T-helper 17 cell (primary cell): Measurements from ENCODE around the gene PTGES3L. TPM values are rescaled to one million over a fixed set of nuclear protein-coding genes. Genes with fewer than 3 reads are reported as not detected.
"Not testable (repeated sequence)": the region's sequence is repeated elsewhere in the genome, so short reads cannot be mapped to it uniquely, and the experiment has no call there.

Source experiments
- ATAC-seq: fragments of 150-1000 bp; cut with Tn5 transposase; 2 replicates; pipeline ENCODE4 v1.10.0; 2021; ENCODE audit warnings: mild to moderate bottlenecking, moderate library complexity
- DNase-seq, 3 donors: peaks; one replicate each; pipeline versions ENCODE4 v3.0.0 to v3.0.0-alpha.2; 2020 to 2021
- H3K9me3 ChIP-seq: one replicate; pipeline ENCODE4 v1.7.0; 2013; ENCODE audit warnings: low read length, mild to moderate bottlenecking; ENCODE audit not compliant: control insufficient read depth, poor library complexity, severe bottlenecking
- H3K27ac Mint-ChIP-seq: one replicate; pipeline ENCODE4 v1.8.0; 2022; ENCODE audit warnings: mild to moderate bottlenecking, moderate library complexity, mixed read lengths
- H3K27me3 Mint-ChIP-seq: one replicate; pipeline ENCODE4 v1.8.0; 2022; ENCODE audit warnings: mixed read lengths
- H3K36me3 Mint-ChIP-seq: one replicate; pipeline ENCODE4 v1.8.0; 2022; ENCODE audit warnings: low read depth, mixed read lengths
- H3K4me1 Mint-ChIP-seq: one replicate; pipeline ENCODE4 v1.8.0; 2022; ENCODE audit warnings: mild to moderate bottlenecking, mixed read lengths
- H3K4me3 Mint-ChIP-seq: one replicate; pipeline ENCODE4 v1.8.0; 2022; ENCODE audit warnings: mild to moderate bottlenecking, moderate library complexity, mixed read lengths
- total RNA-seq, 4 donors: library from RNA in 2 of 4; stranded (reverse) in 2 of 4; gene quantifications; one replicate each; pipeline ENCODE4 v1.2.3 and lab custom pipeline; 2022 to 2026

Gene PTGES3L
- total RNA-seq, 2 donors from 2014 or later, result 2.3 TPM; not detected in 1

DNA sequence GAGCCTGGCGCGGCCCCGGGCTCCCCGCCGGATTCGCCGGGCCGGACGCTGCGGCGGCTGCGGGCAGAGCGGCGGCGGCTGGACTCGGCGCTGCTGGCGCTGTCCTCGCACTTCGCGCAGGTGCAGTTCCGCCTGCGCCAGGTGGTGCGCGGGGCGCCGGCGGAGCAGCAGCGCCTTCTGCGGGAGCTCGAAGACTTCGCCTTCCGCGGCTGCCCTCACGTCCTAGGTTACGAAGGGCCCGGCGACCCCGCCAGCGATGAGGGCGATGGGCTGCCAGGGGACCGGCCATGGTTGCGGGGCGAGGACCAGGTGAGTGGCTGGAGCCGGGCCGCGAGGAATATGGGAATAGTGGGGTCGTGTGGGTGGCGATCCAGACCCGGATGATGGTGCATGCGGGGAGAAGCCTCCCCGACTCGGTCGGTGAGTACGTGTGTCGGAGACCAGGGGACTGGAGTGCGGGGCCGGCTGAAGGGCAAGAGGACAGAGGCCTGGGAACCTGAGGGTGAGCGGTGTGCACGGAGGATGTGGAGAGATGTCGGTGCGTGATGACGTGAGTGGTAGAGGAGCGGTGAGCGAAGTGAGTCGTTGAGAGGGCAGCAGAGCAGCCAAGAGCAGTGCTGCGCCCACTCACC, 1.0 kb upstream of the PTGES3L start:
- ATAC-seq (peak; percentile 77), DNase-seq (peak; percentile 41 to 45 (median 45))
- H3K27me3 Mint-ChIP-seq, result no peaks in the 10 kb centered on the region
- H3K27ac Mint-ChIP-seq, result peak overlapping the region; percentile 93
- H3K36me3 Mint-ChIP-seq, result no peaks in the 10 kb centered on the region
- peaks cover 25% of the 10 kb centered on the region for H3K4me1 Mint-ChIP-seq
- no peaks in the 10 kb centered on the region for H3K9me3 ChIP-seq
- H3K4me3 Mint-ChIP-seq, result peak overlapping the region; percentile 99

DNA sequence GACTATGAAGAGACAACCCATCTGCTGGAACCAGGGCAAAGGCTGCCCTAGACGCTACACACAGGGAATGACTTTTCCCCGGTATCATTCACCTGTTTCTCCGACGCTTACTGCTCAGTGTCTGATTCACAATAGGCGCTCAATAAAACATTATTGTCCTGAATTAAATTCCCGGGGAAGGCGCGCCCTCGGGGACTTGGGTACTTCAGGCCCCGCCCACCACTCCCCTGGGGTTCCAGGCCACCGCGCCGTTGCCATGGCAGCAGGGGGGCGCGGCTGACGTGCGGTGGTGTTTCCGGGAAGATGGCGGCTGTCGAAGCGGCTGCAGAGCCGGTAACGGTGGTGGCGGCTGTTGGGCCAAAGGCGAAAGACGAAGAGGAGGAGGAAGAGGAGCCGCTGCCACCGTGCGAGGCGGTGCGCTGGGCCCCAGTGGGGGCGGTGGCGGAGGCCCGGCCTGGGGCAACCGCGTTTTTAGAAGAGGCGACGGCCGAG, 440 bp upstream of the PTGES3L start, which contains the start of gene RUNDC1:
RUNDC1 (plus strand) TSS at position 292 of the 492 bp plus-strand sequence; CDS start at position 304, 12 bp downstream.
- peak; percentile 86 to 89 (median 87) for DNase-seq
- peak; percentile 91 for ATAC-seq
- no peaks in the 10 kb centered on the region for H3K27me3 Mint-ChIP-seq
- peak within 1 kb of the TSS; percentile 99 for H3K4me3 Mint-ChIP-seq
- peak within 1 kb of the TSS; percentile 93 for H3K27ac Mint-ChIP-seq
- no peaks in the 10 kb centered on the region for H3K36me3 Mint-ChIP-seq
- no peaks in the 10 kb centered on the region for H3K9me3 ChIP-seq
- peaks cover 25% of the 10 kb centered on the region for H3K4me1 Mint-ChIP-seq

DNA sequence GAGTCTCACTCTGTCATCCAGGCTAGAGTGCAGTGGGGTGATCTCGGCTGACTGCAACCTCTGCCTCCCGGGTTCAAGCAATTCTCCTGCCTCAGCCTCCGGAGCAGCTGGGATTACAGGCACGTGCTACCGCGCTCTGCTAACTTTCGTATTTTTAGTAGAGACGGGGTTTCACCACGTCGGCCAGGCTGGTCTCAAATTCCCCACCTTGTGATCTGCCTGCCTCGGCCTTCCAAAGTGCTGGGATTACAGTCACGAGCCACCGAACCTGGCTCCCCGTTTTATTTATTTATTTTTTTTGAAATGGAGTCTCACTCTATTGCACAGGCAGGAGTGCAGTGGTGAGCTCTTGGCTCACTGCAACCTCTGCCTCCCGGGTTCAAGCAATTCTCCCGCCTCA, 4.2 kb downstream of the PTGES3L start:
- not testable (repeated sequence) for H3K4me3 Mint-ChIP-seq, H3K36me3 Mint-ChIP-seq, DNase-seq, ATAC-seq, H3K27me3 Mint-ChIP-seq, H3K9me3 ChIP-seq
- peaks cover 13% of the 10 kb centered on the region for H3K4me1 Mint-ChIP-seq
- H3K27ac Mint-ChIP-seq, result peak overlapping the region; percentile 27

DNA sequence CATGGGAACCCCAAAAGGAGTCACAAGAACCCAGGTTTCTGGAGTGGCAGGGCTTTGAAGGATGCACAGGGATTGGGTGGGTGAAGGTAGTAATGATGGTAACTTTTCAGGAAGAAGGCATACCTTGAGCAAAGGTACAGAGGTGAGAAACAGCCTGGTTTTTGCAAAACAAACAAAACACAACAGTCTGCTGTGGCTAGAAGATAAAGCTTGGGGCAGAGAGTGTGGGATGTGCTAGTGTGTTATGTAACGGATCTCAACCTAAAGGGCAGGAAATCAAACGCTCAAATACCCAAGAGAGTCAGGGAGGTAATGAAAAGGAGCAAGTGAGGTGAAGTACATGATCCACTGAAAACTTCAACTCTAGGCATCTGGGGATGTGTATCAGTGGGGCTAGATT, 4.6 kb downstream of the PTGES3L start:
- Mint-ChIP-seq H3K27ac (no peak overlapping the region), H3K27me3 (no peaks in the 10 kb centered on the region), H3K4me3 (no peak overlapping the region), H3K36me3 (no peaks in the 10 kb centered on the region), H3K4me1 (peaks cover 11% of the 10 kb centered on the region)
- no peaks in the 10 kb centered on the region for H3K9me3 ChIP-seq
- no peak for ATAC-seq
- no peak for DNase-seq

DNA sequence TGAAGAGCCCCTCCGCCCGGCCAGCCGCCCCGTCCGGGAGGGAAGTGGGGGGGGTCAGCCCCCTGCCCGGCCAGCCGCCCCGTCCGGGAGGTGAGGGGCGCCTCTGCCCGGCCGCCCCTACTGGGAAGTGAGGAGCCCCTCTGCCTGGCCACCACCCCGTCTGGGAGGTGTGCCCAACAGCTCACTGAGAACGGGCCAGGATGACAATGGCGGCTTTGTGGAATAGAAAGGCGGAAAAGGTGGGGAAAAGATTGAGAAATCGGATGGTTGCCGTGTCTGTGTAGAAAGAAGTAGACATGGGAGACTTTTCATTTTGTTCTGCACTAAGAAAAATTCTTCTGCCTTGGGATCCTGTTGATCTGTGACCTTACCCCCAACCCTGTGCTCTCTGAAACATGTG, 6.6 kb downstream of the PTGES3L start:
- not testable (repeated sequence) for H3K9me3 ChIP-seq, H3K36me3 Mint-ChIP-seq, DNase-seq, H3K27ac Mint-ChIP-seq, ATAC-seq, H3K4me3 Mint-ChIP-seq, H3K27me3 Mint-ChIP-seq, H3K4me1 Mint-ChIP-seq

DNA sequence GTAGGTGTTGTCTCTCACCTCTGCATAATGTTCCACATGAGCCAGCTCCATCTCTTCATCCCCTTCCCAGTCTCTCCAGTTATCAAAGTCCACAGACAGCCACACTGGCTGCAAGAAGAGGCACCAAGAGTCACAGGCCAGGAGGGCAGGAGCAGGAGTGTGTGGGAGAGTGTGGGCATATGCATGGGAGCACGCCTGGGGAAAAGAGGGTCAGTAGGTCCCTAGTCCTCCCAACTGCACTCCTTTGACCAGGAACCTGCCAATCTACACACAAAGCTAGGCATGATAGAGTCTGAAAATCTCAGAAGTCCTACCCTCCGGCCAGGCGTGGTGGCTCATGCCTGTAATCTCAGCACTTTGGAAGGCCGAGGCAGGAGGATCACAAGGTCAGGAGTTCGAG, 8.3 kb downstream of the PTGES3L start:
- H3K27me3 Mint-ChIP-seq, result no peaks in the 10 kb centered on the region
- no peak overlapping the region for H3K27ac Mint-ChIP-seq
- peaks cover 3% of the 10 kb centered on the region for H3K4me1 Mint-ChIP-seq
- no peak overlapping the region for H3K4me3 Mint-ChIP-seq
- ATAC-seq (no peak), DNase-seq (no peak)
- H3K36me3 Mint-ChIP-seq, result no peaks in the 10 kb centered on the region
- no peaks in the 10 kb centered on the region for H3K9me3 ChIP-seq

DNA sequence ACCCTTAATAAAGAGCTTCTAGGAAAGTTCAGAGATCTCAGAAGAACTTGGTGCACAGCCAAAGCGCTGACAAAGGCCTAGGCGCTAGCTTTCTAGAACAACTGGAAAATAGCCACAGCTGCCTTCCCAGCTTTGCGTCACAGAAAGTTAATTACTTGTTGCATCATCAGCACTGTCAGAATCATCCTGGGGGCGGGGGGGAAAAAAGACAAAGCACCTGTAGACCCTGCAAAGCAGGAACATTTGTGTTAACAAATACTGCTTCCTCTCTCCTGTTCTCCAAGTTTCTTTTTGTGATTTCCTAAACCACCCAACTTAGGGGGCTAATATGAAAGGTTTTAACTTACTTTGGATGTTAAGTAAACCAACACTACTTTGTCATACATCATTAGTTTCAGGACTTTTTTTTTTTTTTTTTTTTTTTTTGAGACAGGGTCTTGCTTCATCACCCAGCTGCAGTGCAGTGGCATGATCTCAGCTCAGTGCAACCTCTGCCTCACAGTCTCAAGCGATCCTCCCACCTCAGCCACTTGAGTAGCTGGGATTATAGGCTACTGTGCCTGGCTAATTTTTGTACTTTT, 10.8 kb downstream of the PTGES3L start:
- H3K27me3 Mint-ChIP-seq, result no peaks in the 10 kb centered on the region
- H3K9me3 ChIP-seq, result no peaks in the 10 kb centered on the region
- H3K4me1 Mint-ChIP-seq, result peaks cover 9% of the 10 kb centered on the region
- DNase-seq (no peak), ATAC-seq (no peak)
- H3K36me3 Mint-ChIP-seq, result peaks cover 2% of the 10 kb centered on the region
- no peak overlapping the region for H3K27ac Mint-ChIP-seq
- H3K4me3 Mint-ChIP-seq, result no peak overlapping the region

DNA sequence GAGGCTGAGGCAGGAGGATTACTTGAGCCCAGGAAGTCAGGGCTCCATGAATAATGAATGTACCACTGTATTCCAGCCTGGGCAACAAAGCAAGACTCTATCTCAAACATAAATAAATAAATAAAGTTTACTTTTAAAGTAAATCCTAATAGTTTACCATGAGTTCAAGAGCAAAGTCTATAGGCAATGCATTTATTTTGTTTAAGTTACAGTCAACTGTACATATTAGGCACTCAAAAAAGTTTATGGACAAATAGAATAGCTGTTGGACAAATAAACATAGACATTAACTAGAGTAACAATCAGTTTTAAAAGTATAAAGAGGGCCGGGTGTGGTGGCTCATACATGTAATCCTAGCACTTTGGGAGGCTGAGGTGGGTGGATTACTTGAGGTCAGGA, 12.0 kb downstream of the PTGES3L start:
- Mint-ChIP-seq H3K4me3 (no peak overlapping the region), H3K27me3 (no peaks in the 10 kb centered on the region), H3K36me3 (peaks cover 2% of the 10 kb centered on the region), H3K27ac (no peak overlapping the region), H3K4me1 (peaks cover 14% of the 10 kb centered on the region)
- DNase-seq, result no peak
- ATAC-seq, result no peak
- H3K9me3 ChIP-seq, result no peaks in the 10 kb centered on the region

DNA sequence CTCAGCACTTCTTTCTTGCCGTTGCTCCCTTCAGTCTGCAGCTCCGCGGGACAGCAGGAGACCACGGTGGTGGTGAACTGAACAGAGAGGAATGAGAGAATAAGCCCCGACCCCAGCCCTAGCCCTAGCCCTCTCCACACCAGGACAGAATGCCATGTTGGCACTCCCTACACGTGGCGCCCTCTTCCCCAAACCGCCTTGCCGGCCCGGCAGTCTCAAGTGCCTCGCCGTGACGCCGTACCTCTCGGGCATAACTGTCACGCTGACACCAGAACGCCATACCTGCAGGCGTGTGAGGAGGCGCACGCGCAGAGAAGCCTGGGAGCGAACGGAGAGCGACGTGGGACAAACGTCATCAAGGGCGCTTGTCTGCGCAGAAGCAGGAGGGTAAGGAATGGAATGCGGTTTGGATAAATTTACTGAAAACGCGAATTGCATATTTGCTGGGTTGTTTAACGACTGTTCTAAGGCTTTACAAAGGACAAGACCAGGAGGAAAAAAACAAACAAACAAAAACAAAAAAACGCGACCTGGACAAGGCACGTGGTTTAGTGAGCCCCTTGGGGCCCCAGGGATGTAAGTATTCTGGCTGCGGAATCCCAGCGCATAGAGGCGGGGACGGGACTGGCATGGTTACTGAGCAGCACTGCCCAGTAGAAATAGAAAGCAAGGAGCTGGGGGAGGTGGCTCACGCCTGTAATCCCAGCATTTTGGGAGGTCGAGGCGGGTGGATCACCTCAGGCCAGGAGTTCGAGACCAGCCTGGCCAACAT, 15.5 kb downstream of the PTGES3L start, which contains the start of gene AARSD1:
AARSD1 (minus strand) TSS at position 294 of the 772 bp plus-strand sequence; CDS start at position 280, 14 bp downstream.
- peaks cover 14% of the 10 kb centered on the region for H3K4me1 Mint-ChIP-seq
- peaks cover 4% of the 10 kb centered on the region for H3K36me3 Mint-ChIP-seq
- ATAC-seq (peak; percentile 98), DNase-seq (peak; percentile 75 to 84 (median 82))
- H3K9me3 ChIP-seq, result no peaks in the 10 kb centered on the region
- no peaks in the 10 kb centered on the region for H3K27me3 Mint-ChIP-seq
- H3K4me3 Mint-ChIP-seq, result peak within 1 kb of the TSS; percentile 90
- H3K27ac Mint-ChIP-seq, result peak within 1 kb of the TSS; percentile 87

DNA sequence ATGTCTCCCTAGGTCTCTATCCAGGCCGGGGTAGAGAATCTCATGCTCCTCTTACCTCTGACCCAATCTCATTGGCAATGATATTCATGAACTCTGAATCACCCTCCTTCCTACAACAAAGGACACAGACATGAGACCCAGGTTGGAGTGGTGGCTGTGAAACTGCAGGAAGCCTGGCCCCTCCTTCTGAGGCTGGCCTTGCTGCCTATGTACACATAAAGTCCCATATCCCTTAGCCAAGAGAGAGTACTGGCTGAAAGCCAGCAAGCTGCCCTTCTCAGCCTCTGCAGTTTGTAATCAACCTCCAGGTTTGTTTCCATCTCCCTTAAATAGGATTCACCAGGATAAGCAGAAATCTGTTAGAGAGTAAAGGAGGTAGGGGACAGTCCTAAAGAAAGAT, 26.2 kb downstream of the PTGES3L start:
- peaks cover 8% of the 10 kb centered on the region for H3K4me1 Mint-ChIP-seq
- no peak for ATAC-seq
- H3K36me3 Mint-ChIP-seq, result peaks cover 15% of the 10 kb centered on the region
- H3K9me3 ChIP-seq, result no peaks in the 10 kb centered on the region
- no peak overlapping the region for H3K4me3 Mint-ChIP-seq
- DNase-seq, result no peak
- no peaks in the 10 kb centered on the region for H3K27me3 Mint-ChIP-seq
- H3K27ac Mint-ChIP-seq, result no peak overlapping the region

DNA sequence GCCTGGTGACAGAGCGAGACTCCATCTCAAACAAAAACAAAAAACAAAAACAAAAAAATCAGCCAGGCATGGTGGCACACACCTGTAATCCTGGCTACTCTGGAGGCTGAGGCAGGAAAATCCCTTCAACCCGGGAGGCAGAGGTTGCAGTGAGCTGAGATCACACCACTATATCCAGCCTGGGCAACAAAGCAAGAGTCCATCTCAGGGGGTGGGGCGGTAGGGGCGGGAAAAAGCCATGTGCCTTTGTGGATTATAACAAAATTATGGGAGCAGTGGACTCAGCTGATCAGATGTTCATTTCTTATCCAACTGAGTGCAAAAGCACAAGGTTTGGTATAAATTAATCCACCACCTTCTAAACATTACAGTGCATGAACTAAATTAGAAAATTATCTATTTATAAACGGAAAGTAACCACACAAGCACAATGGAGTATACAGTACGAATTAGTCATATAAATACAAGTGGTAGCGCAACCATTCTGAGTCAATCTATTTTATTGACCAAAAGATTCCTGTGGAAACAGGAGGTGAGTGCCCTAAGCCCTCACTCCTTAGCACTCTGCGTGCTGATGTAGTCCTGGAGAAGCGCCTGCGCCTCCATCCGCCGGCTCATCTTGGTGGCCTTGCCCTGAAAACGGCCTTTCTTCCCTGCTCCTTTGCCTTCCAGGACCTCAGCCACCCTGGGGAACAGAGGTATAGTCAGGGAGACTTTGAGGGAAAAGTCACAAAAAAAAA, 29.7 kb downstream of the PTGES3L start:
- Mint-ChIP-seq H3K27ac (peak overlapping the region; percentile 76), H3K27me3 (no peaks in the 10 kb centered on the region), H3K4me3 (no peak overlapping the region), H3K4me1 (peaks cover 5% of the 10 kb centered on the region), H3K36me3 (peaks cover 10% of the 10 kb centered on the region)
- H3K9me3 ChIP-seq, result no peaks in the 10 kb centered on the region
- ATAC-seq (no peak), DNase-seq (no peak)

DNA sequence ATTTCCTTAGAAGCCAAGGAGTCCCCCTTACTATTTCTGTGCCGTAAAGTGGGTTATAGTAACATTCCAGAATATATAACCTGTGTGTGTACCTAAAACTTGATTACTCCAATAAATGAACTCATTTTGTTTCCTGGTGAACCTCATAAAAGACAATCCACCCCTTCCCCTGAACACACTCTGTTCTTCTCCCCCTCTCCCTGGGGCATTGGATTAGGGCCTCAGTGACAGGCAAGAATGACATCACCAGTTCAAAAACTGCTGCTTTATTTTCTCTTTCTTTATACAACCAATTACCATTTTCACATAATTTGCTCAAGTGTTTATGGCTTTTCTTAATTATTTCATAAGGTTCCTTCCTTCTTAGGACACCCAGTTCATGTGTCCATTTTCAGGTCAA, 33.1 kb downstream of the PTGES3L start:
- peaks cover 3% of the 10 kb centered on the region for H3K4me1 Mint-ChIP-seq
- H3K27me3 Mint-ChIP-seq, result no peaks in the 10 kb centered on the region
- no peak overlapping the region for H3K27ac Mint-ChIP-seq
- DNase-seq, result no peak
- H3K4me3 Mint-ChIP-seq, result no peak overlapping the region
- ATAC-seq, result no peak
- H3K9me3 ChIP-seq, result no peaks in the 10 kb centered on the region
- peaks cover 6% of the 10 kb centered on the region for H3K36me3 Mint-ChIP-seq

DNA sequence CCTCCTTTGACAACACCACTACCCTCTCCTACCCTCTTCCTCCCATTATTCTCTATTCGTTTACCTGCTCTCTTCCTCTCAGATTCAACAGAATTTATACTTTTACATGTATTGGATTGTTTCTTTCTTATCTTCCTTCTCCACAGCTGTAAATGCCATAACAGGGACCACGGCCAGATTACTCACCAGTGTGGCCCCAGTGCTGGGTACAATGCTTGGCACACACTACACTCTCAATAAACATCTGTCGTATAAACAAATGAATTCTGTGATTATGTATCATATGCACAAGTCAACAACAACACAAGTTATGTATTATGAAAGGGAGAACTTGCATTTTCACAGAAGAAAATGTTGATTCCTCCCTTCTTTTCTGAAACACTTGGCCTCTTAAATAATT, 35.7 kb downstream of the PTGES3L start:
- H3K4me3 Mint-ChIP-seq, result no peak overlapping the region
- H3K27ac Mint-ChIP-seq, result no peak overlapping the region
- H3K36me3 Mint-ChIP-seq, result peaks cover 2% of the 10 kb centered on the region
- no peaks in the 10 kb centered on the region for H3K27me3 Mint-ChIP-seq
- ATAC-seq (no peak), DNase-seq (no peak)
- H3K4me1 Mint-ChIP-seq, result no peaks in the 10 kb centered on the region
- no peaks in the 10 kb centered on the region for H3K9me3 ChIP-seq
